GM21515 (cell line): ENCODE measurements around the gene CDKAL1.
"Not testable (repeated sequence)": the region's sequence is repeated elsewhere in the genome, so short reads cannot be mapped to it uniquely, and the experiment has no call there.

Source experiments
- ATAC-seq: cut with Tn5 transposase; IDR thresholded peaks from one replicate; pipeline ENCODE4 v1.9.1; 2021; ENCODE audit not compliant: unreplicated experiment

Gene CDKAL1

DNA sequence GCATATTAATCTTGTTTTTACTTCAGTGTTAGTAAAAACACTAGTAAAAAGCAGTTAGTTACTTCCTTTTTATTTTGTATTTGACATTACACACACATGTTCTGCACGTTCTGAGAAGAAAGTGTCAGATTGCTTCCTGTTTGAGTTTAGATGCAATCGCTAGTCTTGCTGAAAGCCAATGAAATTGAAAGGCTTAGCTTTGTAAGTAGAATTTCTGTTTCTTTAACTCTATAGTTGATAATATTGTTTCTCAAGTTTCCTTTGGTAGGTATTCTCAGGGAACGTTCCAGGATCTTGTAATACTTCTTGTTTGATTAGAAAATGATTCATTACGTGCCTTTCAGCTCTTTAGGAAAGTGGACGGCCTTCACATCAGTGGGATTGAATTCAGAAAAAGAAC, 55.0 kb downstream of the CDKAL1 start:
- ATAC-seq, result no peak

DNA sequence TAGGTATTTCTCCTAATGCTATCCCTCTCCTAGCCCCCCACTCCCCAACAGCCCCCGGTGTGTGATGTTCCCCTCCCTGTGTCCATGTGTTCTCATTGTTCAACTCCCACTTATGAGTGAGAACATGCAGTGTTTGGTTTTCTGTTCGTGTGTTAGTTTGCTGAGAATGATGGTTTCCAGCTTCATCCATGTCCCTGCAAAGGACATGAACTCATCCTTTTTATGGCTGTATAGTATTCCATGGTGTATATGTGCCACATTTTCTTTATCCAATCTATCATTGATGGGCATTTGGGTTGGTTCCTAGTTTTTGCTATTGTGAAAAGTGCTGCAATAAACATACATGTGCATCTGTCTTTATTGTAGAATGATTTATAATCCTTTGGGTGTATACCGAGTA, 56.2 kb downstream of the CDKAL1 start:
- not testable (repeated sequence) for ATAC-seq

DNA sequence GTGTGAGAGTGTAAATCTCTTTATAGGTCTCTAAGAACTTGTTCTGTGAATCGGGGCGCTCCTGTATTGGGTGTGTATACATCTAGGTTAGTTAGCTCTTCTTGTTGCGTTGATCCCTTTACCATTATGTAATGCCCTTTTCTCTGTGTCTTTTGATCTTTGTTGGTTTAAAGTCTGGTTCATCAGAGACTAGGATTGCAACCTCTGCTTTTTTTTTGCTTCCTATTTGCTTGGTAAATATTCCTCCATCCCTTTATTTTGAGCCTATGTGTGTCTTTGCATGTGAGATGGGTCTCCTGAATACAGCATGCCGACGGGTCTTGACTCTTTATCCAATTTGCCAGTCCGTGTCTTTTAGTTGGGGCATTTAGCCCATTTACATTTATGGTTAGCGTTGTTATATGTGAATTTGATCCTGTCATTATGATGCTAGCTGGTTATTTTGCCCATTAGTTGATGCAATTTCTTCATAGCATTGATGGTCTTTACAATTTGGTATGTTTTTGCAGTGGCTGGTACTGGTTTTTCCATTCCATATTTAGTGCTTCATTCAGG, 60.1 kb downstream of the CDKAL1 start:
- ATAC-seq, result not testable (repeated sequence)

DNA sequence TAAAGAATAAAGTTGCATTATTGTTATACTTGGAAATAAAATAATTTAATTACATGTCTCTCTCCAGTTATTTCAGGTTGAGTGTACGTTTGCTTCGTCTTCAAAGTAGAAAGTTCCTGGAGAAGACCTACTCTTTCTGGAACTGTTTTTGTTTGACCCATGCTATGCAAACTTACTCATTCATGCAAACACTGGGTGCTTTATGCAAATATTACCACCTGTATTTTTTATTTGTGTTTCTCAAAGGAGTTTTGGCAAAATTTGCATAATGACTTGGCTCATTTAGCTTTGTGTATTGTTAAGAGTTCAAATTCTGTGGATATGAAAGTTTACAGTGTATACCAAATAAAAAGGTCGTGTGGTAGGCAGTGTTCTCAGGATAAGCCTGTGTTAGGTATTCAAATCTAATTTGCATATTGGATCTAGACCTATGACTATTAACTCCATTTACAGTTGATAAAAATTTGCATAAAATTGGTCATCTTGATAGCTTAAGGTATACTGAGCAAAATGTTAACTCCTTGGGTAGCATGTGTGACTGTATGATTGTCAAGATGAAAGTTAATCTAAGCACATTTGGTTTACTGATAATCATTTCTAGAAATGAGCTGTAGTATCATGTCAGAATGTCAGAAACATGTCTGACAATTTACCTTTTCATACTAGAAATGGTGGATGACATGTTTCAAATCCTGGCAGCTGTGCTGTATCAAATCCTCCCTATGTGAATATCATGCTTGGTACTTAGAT, 65.2 kb downstream of the CDKAL1 start:
- ATAC-seq, result no peak

DNA sequence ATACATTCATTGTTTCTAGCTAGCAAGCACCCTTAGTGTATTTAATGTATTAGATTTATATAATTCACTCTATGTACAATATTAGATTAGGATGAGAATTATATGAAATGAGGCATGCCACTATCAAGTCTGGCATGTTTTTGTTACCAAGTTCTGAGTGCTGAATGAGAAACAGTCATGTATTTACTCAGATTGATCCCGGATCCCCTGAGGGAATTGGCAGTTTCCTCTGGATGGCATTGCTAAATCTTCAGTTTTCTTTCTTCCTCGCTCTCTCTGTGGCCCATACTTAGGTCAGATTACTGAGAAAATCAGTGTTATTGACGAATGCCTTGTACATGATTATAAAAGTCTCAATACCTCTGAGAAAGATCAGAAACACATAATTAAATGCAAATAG, 66.6 kb downstream of the CDKAL1 start:
- no peak for ATAC-seq

DNA sequence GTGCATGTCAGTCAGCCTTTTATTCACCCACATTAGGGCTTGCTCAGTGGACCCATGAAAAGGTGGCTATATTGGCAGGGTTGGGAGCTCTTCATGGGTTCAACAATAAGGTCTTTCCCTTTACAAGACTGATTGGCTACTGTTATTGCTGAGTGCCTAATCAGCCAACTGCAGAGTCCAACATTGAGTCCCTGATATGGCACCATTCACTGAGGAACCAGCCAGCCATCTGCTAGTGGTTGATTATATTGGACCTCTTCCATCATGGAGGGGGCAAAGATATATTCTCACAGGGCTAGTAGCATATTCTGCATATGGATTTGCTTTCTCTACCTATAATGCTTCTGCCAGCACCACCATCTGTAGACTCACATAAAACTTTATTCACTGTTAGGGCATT, 69.9 kb downstream of the CDKAL1 start:
- ATAC-seq, result no peak

DNA sequence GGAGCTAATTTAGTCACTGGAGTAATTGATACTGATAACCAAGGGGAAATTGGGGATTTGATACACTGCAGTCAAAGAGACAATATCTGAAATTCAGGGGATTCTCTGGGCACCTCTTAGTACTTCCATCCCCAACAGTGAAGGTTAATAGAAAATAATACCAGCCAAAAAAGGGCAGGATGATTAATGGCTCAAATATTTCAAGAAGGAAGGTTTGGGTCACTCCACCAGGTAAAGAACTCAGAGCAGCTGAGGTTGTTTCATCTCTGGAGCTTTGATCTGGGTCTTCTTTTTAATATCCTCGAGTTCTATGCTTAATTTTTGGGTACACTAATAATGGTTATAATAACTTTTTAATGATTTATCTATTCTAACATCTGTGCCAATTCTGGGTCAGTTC, 70.8 kb downstream of the CDKAL1 start:
- no peak for ATAC-seq

DNA sequence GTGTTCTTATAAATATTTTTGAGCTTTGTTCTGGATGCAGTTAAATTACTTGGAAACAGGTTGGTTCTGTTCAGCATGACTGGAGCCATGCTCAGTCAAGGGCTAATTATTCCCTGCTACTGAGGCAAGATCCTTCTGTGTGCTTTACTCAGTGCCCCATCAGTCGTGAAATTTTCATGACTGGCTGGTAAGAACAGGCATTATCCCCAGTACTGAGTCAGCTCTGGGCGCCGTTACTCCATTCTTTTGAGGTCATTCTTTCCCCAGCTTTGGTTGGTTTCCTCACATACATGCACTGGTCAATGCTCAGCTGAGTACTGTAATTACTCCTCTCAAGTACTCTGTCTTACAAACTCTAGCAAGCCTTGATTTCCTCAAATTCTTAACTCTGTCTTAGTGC, 71.3 kb downstream of the CDKAL1 start:
- ATAC-seq, result no peak

DNA sequence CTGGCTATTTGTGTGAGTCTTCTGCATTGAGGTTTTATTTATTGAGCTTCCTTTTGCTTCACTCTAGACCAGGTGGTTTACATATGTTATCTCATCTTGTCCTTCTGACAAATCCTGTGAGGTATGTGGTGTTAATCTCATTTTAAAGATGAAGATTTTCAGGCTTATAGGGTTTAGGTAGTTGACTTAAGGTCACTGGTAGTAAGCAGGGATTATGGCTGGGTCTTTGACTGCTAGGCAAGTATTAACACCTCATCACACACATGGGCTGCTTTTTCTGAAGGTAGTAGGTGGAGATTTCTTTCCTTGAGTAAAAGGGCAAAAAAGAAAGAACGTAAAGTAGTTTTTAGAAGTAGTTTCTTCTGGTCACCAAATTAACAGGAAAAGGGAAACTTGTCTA, 72.6 kb downstream of the CDKAL1 start:
- ATAC-seq, result no peak

DNA sequence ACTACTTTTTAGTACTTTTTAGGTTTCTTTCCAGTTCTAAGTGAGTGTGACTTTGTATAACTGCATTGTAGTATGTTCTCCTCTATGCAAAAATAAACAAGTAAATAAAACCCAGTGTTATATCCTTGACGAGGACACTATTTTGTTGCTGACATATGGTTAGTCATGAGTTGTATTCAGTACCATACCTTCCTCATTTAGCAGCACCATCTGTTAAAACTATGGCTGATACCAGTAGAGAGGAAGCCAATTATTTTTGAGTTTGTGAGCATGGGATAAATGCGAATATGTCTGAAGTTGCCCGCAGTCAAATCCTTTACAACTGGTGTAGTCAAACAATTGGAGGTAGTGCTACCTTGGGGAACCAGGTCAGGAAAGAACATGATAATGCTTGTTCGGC, 74.1 kb downstream of the CDKAL1 start:
- no peak for ATAC-seq

DNA sequence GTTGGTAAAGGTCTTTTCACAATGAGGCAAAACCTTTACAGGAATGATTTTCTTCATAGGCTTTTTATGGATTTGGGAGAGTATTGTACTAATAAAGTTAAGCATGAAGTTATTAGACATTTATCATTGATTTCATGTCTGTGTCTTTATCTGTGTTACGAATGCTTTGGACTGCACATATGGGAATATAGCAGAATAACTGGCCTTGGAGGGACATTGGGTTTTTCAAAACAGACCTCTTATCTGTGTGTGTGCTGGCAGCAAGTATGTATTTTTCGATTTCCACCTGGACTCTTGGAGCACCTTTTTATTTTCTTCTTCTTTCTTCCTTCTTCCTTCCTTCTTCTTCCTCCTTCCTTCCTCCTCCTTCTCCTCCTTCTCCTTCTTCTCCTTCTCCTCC, 74.6 kb downstream of the CDKAL1 start:
- no peak for ATAC-seq

DNA sequence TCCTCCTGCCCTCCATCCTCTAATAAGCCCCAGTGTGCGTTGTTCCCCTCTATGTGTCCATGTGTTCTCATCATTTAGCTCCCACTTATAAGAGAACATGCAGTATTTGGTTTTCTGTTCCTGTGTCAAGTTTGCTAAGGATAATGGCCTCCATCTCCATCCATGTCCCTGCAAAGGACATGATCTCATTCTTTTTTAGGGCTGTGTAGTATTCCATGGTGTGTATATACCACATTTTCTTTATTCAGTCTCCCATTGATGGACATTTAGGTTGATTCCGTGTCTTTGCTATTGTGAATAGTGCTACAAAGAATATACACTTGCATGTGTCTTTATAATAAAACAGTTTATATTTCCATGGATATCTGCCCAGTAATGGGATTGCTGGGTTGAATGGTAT, 75.7 kb downstream of the CDKAL1 start:
- not testable (repeated sequence) for ATAC-seq

DNA sequence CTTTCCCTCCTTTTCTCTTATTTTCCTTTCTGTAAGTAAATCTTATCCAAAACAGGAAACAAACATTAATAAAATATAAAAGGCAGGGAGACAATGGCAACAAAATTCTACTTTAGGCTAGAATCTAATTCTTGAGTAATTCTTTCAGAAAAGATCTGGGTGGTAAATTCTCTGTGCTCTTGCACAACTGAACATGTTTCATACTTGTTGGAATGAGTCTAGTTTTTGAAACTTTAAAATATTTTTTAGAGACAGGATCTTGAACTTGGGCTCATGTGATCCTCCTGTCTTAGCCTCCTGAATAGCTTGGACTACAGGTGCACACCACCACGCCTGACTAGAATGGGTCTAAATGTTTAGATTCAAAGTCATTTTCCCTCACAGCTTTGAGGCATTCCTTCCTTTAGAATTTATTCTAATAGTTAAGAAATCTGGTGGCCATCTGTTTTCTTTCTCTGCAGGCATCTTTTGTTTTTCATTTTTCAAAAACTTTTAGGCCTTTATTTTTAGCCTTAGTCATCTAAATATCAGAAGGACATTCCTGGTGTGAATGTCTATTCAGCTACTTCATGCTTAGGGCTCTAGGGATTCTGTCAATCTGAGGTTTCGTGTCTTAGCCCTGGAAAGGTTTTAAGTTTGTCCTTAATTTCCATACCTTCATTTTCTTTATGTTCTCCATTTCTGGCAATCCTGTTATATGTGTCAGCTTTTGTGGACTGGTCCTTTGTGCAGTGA, 76.5 kb downstream of the CDKAL1 start:
- no peak for ATAC-seq

DNA sequence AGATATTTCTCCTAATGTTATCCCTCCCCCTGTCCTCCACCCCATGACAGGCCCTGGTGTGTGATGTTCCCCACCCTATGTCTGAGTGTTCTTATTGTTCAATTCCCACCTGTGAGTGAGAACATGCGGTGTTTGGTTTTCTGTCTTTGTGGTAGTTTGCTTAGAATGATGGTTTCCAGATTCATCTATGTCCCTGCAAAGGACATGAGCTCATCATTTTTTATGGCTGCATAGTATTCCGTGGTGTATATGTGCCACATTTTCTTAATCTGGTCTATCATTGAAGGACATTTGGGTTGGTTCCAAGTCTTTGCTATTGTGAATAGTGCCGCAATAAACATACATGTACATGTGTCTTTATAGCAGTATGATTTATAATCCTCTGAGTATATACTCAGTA, 83.3 kb downstream of the CDKAL1 start:
- not testable (repeated sequence) for ATAC-seq

DNA sequence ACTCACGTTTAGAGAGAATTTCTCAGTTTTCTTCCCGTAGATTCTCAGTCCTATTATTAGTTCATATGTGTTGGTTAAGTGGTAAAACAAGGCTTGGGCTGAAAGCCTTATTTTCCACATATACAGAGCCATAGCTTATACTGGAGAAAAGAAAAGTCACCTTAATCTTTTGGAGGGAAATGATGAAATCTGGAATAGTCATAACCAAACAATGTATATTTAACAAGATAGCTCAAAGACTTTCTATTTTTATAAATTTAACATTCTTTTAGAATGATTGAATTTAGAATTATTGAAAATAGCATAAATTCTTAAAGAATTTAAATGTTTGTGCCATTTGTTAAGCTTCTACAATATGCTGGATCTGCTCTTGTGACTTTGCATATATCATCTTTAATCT, 85.8 kb downstream of the CDKAL1 start:
- no peak for ATAC-seq

DNA sequence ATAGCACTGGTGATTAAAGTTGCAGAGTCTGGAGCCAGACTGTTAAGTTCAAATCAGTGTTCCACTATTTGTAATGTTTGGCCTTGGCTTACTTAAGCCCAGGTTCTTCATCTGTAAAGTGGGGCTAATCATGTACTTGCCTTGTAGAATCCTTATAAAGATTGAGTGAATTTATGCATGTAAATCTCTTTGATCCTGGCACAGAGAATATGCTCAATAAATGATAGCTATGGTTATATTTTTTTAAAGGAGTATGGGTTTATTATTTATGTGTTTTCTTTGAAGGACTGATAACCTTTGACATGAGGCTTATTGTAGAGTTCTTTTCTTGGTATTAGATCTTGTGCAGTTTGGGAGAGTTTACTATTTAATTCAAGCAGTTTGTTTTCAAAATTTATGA, 89.5 kb downstream of the CDKAL1 start:
- ATAC-seq, result no peak

DNA sequence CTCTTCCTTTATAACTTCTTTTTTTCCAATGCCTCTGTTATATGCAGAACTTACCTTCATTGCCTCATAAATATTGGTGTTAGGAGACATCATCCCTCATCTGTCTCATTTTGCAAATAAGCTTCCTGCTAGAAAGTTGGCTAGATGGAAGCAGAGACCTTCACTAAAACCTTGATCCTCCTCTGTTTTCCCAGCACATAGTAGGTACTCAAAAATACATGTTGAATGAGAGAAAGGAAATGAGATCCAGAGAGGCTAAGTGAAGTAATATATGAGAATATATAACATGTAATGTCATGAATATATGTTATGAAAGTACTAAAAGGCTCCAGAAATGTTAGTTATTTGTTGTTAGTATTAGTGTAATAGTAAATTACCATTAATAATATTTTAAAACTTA, 91.9 kb downstream of the CDKAL1 start:
- ATAC-seq, result no peak

DNA sequence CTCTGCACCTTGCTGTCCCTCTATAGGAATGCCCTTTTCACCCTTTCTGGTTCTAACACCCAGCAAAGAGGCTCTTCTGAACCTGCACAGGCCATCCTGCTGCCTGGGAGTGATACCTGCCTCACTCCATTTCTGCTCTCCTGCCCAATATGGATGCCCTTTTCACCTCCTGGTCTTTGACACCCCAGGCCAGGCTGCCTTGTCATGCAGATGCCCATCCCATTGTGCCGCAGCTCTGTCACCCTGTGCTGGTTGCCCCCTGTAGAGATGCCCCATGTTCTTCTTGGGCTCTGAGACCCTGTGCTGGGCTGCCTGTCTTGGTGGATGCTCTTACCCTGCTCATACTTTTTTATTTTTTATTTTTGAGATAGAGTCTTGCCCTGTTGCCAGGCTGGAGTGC, 95.3 kb downstream of the CDKAL1 start:
- no peak for ATAC-seq

DNA sequence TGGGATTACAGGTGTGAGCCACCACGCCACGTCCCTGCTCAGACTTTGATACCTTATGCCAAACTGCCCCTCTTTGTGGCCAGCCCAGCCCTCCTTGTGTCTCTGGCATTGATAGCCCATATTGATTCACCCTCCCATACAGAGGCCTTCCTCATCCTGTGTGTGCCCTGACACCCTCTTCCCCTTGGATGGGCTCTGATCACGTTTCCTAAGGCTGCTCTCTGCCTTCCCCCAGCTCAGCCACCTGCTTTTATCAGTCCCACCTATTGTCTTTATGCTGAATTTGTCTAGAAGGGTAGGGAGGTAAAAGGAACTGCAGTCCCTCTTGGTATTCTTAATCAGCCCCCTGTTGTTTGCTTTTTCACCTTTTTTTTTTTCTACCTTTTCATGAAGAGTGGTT, 95.9 kb downstream of the CDKAL1 start:
- ATAC-seq, result no peak

DNA sequence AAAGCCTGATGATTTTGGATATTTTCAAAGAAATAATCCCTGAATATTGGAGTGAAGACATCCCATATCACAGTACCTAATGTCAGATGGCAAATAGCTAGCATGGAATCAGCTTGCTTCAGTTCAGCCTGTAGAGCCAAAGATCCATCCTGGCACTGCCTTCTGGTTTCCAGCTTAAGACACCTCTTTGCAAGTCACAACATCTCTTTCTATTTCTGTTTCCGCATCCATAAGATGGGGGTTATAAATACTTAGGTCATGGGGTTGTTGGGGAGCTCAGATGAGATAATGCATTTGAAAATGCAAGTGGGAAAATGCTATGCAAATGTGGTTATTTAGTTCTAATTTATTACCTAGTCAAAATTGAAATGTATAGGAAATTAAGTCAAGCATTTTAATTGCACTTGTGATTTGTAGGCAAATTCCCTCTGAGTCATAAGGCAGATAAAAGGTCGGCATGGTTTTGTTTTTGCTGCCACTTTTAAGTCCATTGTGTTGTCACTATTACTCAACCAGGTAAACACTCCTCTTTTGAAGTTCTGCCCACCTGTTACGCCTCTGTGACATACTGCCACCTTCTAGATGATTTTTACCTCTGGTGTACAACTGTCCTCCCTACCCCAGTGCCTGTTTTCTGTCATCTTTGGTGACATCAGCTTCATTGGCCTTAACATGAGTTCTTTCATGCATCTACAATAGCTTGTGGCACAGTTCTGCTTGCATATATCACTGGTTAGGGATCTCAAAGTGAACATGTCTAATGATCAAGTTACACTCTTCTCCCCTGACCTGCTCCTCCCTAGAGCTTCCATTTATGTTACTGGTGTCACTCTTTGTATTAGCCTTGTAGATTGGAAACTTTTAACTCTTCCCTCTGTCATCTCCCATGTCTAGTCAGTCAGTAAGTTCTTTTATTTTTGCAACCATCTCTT, 96.6 kb downstream of the CDKAL1 start:
- ATAC-seq, result no peak

DNA sequence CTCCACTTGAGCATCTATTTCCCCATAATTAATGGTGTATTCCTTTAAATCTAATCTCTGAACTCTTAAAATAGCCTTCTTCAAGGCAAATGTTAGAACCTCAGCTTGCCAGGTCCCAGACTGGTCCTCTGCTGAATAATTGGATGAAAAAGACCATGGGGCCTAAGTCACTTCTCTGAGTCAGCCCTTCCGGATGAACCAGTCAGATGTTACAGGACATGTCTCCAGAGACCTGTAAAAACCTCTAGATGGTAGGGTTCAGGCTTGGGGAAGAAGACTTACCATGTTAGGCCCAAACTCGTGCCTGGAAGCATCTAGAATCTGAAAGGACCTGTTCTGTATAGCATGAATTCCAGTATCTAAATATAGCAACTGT, 97.3 kb downstream of the CDKAL1 start:
- no peak for ATAC-seq
